SK-N-SH treated with all-trans-retinoic acid at 6 μM for 48 hours (cell line): Measurements from ENCODE around the gene PFKL.

Source experiments
- ATAC-seq: fragments of 200-7000 bp; cut with Tn5 transposase; 3 replicates; pipeline ENCODE4 v1.9.1; 2020; ENCODE audit warnings: mild to moderate bottlenecking, moderate library complexity
- ARNTL ChIP-seq: fragments of 450-650 bp; formaldehyde crosslinking; IDR thresholded peaks from 2 replicates; pipeline ENCODE4 v1.5.0; 2020; ENCODE audit warnings: low read depth, mild to moderate bottlenecking, moderate library complexity, borderline replicate concordance
- BACH2 ChIP-seq: fragments of 250-450 bp; sonication (Bioruptor Pico); IDR thresholded peaks from 2 replicates; pipeline ENCODE4 v1.9.0; 2021; ENCODE audit warnings: mild to moderate bottlenecking, borderline replicate concordance
- CSDC2 ChIP-seq: fragments of 250-450 bp; sonication (Bioruptor Pico); IDR thresholded peaks from 2 replicates; pipeline ENCODE4 v1.5.0; 2020; ENCODE audit warnings: mild to moderate bottlenecking, moderate library complexity
- CSRNP3 ChIP-seq: fragments of 250-450 bp; sonication (Bioruptor Pico); IDR thresholded peaks from 2 replicates; pipeline ENCODE4 v1.5.1; 2021; ENCODE audit warnings: mild to moderate bottlenecking, moderate library complexity
- ESRRG ChIP-seq: fragments of 250-450 bp; sonication (Bioruptor Pico); IDR thresholded peaks from 2 replicates; pipeline ENCODE4 v1.6.1; 2021; ENCODE audit warnings: mild to moderate bottlenecking
- GLIS3 ChIP-seq: fragments of 250-450 bp; sonication (Bioruptor Pico); IDR thresholded peaks from 2 replicates; pipeline ENCODE4 v1.5.0; 2020; ENCODE audit warnings: mild to moderate bottlenecking, moderate library complexity
- ISL1 ChIP-seq: fragments of 250-450 bp; sonication (Bioruptor Pico); IDR thresholded peaks from 2 replicates; pipeline ENCODE4 v2.1.2; 2022; ENCODE audit warnings: mild to moderate bottlenecking, moderate library complexity
- OSR1 ChIP-seq: fragments of 250-450 bp; sonication (Bioruptor Pico); IDR thresholded peaks from 2 replicates; pipeline ENCODE4 v1.8.0; 2022; ENCODE audit warnings: moderate library complexity, mild to moderate bottlenecking, inconsistent platforms
- PATZ1 ChIP-seq: fragments of 250-450 bp; sonication (Bioruptor Pico); IDR thresholded peaks from 2 replicates; pipeline ENCODE4 v1.8.0; 2020; ENCODE audit warnings: mild to moderate bottlenecking, moderate library complexity, borderline replicate concordance
- POU6F1 ChIP-seq: fragments of 250-450 bp; sonication (Bioruptor Pico); IDR thresholded peaks from 2 replicates; pipeline ENCODE4 v1.8.0; 2021; ENCODE audit warnings: low read depth, mild to moderate bottlenecking, moderate library complexity, borderline replicate concordance
- PPARA ChIP-seq: fragments of 250-450 bp; sonication (Bioruptor Pico); IDR thresholded peaks from 2 replicates; pipeline ENCODE4 v1.5.0; 2020; ENCODE audit warnings: mild to moderate bottlenecking, borderline replicate concordance
- SNAI2 ChIP-seq: fragments of 250-450 bp; sonication (Bioruptor Pico); IDR thresholded peaks from 2 replicates; pipeline ENCODE4 v1.5.0; 2020; ENCODE audit warnings: mild to moderate bottlenecking, moderate library complexity
- TCF4 ChIP-seq: fragments of 250-450 bp; sonication (Bioruptor Pico); IDR thresholded peaks from 2 replicates; pipeline ENCODE4 v1.8.0; 2021; ENCODE audit warnings: mild to moderate bottlenecking, moderate library complexity, borderline replicate concordance
- TOX ChIP-seq: fragments of 250-450 bp; sonication (Bioruptor Pico); IDR thresholded peaks from 2 replicates; pipeline ENCODE4 v1.8.0; 2021; ENCODE audit warnings: mild to moderate bottlenecking, moderate library complexity, borderline replicate concordance
- TSHZ2 ChIP-seq: fragments of 250-450 bp; sonication (Bioruptor Pico); IDR thresholded peaks from 2 replicates; pipeline ENCODE4 v1.5.0; 2020; ENCODE audit warnings: mild to moderate bottlenecking, moderate library complexity
- ZC3H10 ChIP-seq: fragments of 250-450 bp; sonication (Bioruptor Pico); IDR thresholded peaks from 2 replicates; pipeline ENCODE4 v1.5.1; 2021; ENCODE audit warnings: mild to moderate bottlenecking, moderate library complexity
- ZFP3 ChIP-seq: fragments of 250-450 bp; sonication (Bioruptor Pico); IDR thresholded peaks from 2 replicates; pipeline ENCODE4 v1.5.0; 2020; ENCODE audit warnings: mild to moderate bottlenecking, moderate library complexity
- ZFP30 ChIP-seq: fragments of 450-650 bp; formaldehyde crosslinking; IDR thresholded peaks from 2 replicates; pipeline ENCODE4 v1.5.0; 2022; ENCODE audit warnings: mild to moderate bottlenecking, moderate library complexity
- ZNF565 ChIP-seq: fragments of 450-650 bp; formaldehyde crosslinking; conservative IDR thresholded peaks from 2 replicates; pipeline ENCODE4 v1.5.0; 2020; ENCODE audit warnings: low read depth, mild to moderate bottlenecking, moderate library complexity
- ZNF70 ChIP-seq: fragments of 450-650 bp; formaldehyde crosslinking; IDR thresholded peaks from 2 replicates; pipeline ENCODE4 v1.5.0; 2020; ENCODE audit warnings: mild to moderate bottlenecking, moderate library complexity
- ZNF8 ChIP-seq: fragments of 450-650 bp; formaldehyde crosslinking; IDR thresholded peaks from 2 replicates; pipeline ENCODE4 v1.5.0; 2020; ENCODE audit warnings: mild to moderate bottlenecking, moderate library complexity

Gene PFKL

DNA sequence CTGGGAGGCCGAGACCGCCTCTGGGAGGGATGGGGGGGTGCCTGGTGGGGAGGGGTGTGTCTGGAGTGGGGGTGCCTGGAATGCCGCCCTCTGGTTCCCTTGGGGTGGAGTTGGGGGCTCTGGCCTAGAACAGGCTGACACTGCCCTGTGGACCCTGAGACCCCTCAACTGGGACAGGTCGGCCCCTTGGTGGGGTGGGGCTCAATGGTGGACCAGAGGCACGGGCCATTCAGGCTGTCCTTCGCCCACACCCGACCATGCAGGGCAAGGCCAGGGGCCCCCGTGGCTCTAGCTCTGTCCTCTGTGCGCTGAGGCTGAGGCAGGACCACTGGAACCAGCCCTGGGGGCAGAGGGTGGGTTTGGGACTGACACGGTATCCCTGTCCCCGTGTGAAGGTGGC is 14.7 kb downstream of the PFKL start:
- TF ChIP-seq ZNF565 (CRISPR knock-in tag), result no peak
- no peak for TF ChIP-seq ZNF8 (CRISPR knock-in tag)
- ATAC-seq, result no peak

DNA sequence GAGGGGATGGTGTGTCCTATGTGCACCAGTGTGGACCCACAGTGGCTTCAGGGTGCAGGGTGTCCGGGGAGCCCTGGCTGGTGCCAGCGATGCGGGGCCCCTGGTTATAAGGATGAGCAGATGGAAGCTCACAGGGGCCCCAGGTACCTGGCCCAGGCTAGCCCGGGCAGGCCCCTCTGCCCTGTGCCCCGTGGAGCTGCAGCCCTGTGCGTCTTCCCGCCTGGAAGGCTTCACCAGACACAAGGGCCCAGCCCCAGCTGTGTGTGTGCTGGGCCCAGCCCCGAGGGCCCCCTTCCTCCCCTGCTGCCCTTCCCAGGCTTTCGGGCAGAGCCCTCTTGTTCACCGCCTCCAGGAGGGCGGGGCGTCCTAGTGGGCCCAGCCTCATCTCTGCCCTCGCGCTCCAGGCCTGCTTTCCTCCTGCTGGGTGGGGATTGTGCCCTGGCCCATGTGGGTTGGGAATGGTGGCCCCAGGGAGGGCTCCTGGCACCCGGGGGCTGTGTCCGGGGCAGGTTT is 15.9 kb downstream of the PFKL start:
- ATAC-seq, result no peak; the same call in 2 of the 3 replicates
- TF ChIP-seq TCF4 (CRISPR knock-in tag) (no peak), OSR1 (CRISPR knock-in tag) (no peak), ZNF565 (CRISPR knock-in tag) (no peak), PPARA (CRISPR knock-in tag) (no peak), ZFP3 (CRISPR knock-in tag) (no peak), BACH2 (no peak), ESRRG (CRISPR knock-in tag) (no peak), ISL1 (CRISPR knock-in tag) (no peak), PATZ1 (no peak), ZFP30 (CRISPR knock-in tag) (no peak), TOX (CRISPR knock-in tag) (no peak), ZNF70 (CRISPR knock-in tag) (no peak)

- no peak for TF ChIP-seq PPARA (CRISPR knock-in tag)
- TF ChIP-seq ZC3H10 (CRISPR knock-in tag), result no peak
- no peak for TF ChIP-seq BACH2
- TF ChIP-seq GLIS3, result no peak
- no peak for TF ChIP-seq TOX (CRISPR knock-in tag)
- TF ChIP-seq TCF4 (CRISPR knock-in tag), result no peak
- TF ChIP-seq TSHZ2 (CRISPR knock-in tag), result no peak
- no peak for TF ChIP-seq CSDC2 (CRISPR knock-in tag)
- no peak for TF ChIP-seq ISL1 (CRISPR knock-in tag)
- TF ChIP-seq ARNTL (CRISPR knock-in tag), result no peak
- no peak for TF ChIP-seq PATZ1
- TF ChIP-seq, all 23 proteins: peak for 0
- ATAC-seq, result no peak
Measured at GRCh38 chr21:44316277-44316900, 16.5 kb downstream of the PFKL start.

DNA sequence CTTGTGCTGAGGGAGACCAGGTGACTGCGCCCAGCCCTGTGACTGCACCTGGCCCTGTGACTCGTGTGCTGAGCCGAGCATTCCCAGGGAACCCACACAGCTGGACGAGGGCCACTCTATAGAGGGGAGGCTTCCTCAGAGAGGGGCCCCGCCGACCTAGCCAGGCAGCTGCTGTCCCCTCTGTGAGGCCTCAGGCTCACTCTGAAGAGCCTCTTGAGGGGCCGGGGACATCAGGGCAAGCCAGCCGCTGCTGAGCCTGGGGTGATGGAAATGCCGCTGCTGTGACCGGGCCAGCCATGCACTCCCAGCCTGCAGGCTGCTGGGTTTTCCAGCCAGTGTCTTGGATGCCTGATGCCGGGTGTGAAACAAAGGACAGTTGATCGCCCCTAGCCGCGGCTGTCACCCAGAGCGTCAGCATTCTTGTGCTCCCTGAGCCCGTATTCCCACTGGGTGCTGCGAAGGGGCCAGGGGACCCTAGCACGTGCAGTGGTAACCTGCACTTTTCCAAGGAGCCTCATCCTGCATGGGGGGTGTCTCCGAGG is 17.5 kb downstream of the PFKL start:
- TF ChIP-seq ARNTL (CRISPR knock-in tag) (no peak), ESRRG (CRISPR knock-in tag) (no peak), OSR1 (CRISPR knock-in tag) (no peak), ZNF70 (CRISPR knock-in tag) (no peak), POU6F1 (no peak), CSRNP3 (CRISPR knock-in tag) (no peak), SNAI2 (CRISPR knock-in tag) (no peak), TCF4 (CRISPR knock-in tag) (no peak), BACH2 (no peak), ZFP30 (CRISPR knock-in tag) (no peak), GLIS3 (no peak)
- ATAC-seq, result no peak
